OCI-LY7 (cell line): ENCODE results near the gene TMEM266. TPM values are rescaled to one million over a fixed set of nuclear protein-coding genes. Genes with fewer than 3 reads are reported as not detected.

ENCODE experiments used
- BruUV-seq: library from RNA; stranded (reverse); fragments of 400-500 nt; replicated peaks from 2 replicates; lab custom pipeline; 2021; lab: Mats Ljungman, UMichigan
- CTCF ChIA-PET: fragments of 300-600 bp; sonication (Branson Sonifier 250); formaldehyde crosslinking; loops from one replicate; lab custom pipeline; 2022; ENCODE audit warnings: antibody characterized with exemption; ENCODE audit not compliant: unreplicated experiment; lab: Charles Lee
- POLR2A ChIA-PET: fragments of 300-600 bp; sonication (Branson Sonifier 250); formaldehyde crosslinking; loops from one replicate; lab custom pipeline; 2022; ENCODE audit warnings: antibody characterized with exemption; lab: Charles Lee
- DNase-seq: peaks from one replicate; pipeline ENCODE4 v3.0.0-alpha.2; 2015; ENCODE audit warnings: low spot score
- H2AFZ ChIP-seq: fragments of 200-600 bp; sonication (generic), shearing (Covaris generic); 2 replicates; pipeline ENCODE4 v1.6.1; 2014; ENCODE audit warnings: mild to moderate bottlenecking, antibody characterized with exemption, low read length, moderate library complexity
- H3K27ac ChIP-seq: fragments of 200-600 bp; sonication (generic); 2 replicates; pipeline ENCODE4 v1.5.1; 2014; ENCODE audit warnings: mixed run types, low read depth, mild to moderate bottlenecking, moderate library complexity, low read length, inconsistent platforms; ENCODE audit not compliant: poor library complexity, severe bottlenecking
- H3K36me3 ChIP-seq: fragments of 200-600 bp; sonication (generic); 2 replicates; pipeline ENCODE4 v1.6.1; 2014; ENCODE audit warnings: mild to moderate bottlenecking, antibody characterized with exemption, low read length, moderate library complexity, mixed read lengths; ENCODE audit not compliant: insufficient read depth
- H3K4me1 ChIP-seq: fragments of 200-600 bp; sonication (generic); 2 replicates; pipeline ENCODE4 v1.5.1; 2014; ENCODE audit warnings: mild to moderate bottlenecking, low read length; ENCODE audit not compliant: insufficient read depth, poor library complexity, severe bottlenecking
- H3K4me2 ChIP-seq: fragments of 200-600 bp; sonication (generic); 2 replicates; pipeline ENCODE4 v1.6.1; 2014; ENCODE audit warnings: mild to moderate bottlenecking, low read length
- H3K4me3 ChIP-seq: fragments of 200-600 bp; sonication (generic); 2 replicates; pipeline ENCODE4 v1.5.1; 2014; ENCODE audit warnings: mild to moderate bottlenecking, low read depth, low read length; ENCODE audit not compliant: poor library complexity, severe bottlenecking
- H3K79me2 ChIP-seq: fragments of 200-600 bp; sonication (generic); 2 replicates; pipeline ENCODE4 v1.6.1; 2016; ENCODE audit warnings: low read depth, mild to moderate bottlenecking, low read length, moderate library complexity, mixed read lengths; ENCODE audit not compliant: insufficient read depth
- H3K9me2 ChIP-seq: fragments of 200-600 bp; sonication (generic); 2 replicates; pipeline ENCODE4 v1.6.1; 2016; ENCODE audit warnings: mild to moderate bottlenecking, low read length, mixed read lengths; ENCODE audit not compliant: insufficient read depth
- H3K9me3 ChIP-seq: fragments of 200-600 bp; sonication (generic); 2 replicates; pipeline ENCODE4 v1.6.1; 2014; ENCODE audit warnings: mild to moderate bottlenecking, mixed run types, low read length, mixed read lengths
- H4K20me1 ChIP-seq: fragments of 200-600 bp; sonication (generic); 2 replicates; pipeline ENCODE4 v1.6.1; 2014; ENCODE audit warnings: mild to moderate bottlenecking, antibody characterized with exemption, low read length, moderate library complexity, mixed read lengths; ENCODE audit not compliant: insufficient read depth
- CTCF ChIP-seq: fragments of 200-600 bp; sonication (generic); conservative IDR thresholded peaks from 2 replicates; pipeline ENCODE4 v1.5.1; 2014; ENCODE audit warnings: mild to moderate bottlenecking, antibody characterized with exemption, low read length, moderate library complexity, mixed read lengths
- EZH2phosphoT487 ChIP-seq: fragments of 200-600 bp; sonication (generic); IDR thresholded peaks from 2 replicates; pipeline ENCODE4 v1.6.1; 2018; ENCODE audit warnings: low read depth, borderline replicate concordance, mild to moderate bottlenecking, mixed run types, antibody characterized with exemption, low read length, moderate library complexity, mixed read lengths
- intact Hi-C: fragments of 100-400 bp; cut with micrococcal nuclease; formaldehyde crosslinking; loops from one replicate; pipeline ENCODE4 v1.10.0; 2022; ENCODE audit not compliant: unreplicated experiment
- total RNA-seq, 2 experiments: library from RNA; depleted of rRNA in 1 of 2; stranded (reverse); fragments of >200 nt in 1 of 2; shearing (Covaris generic) in 1 of 2; gene quantifications; 2 replicates each; pipeline ENCODE4 v1.2.3, GENCODE V29; 2014 to 2022

TMEM266 gene
- total RNA-seq, 2 experiments from 2014 or later, result not detected

GRCh38 chr15:76187163-76187562 lies 127.4 kb downstream of the TMEM266 start:
- H3K79me2 ChIP-seq, result no peaks in the 10 kb centered on the region
- H3K9me2 ChIP-seq, result no peaks in the 10 kb centered on the region
- no TSS peak for BruUV-seq
- POLR2A ChIA-PET, result interaction anchor here (0.6 to 0.7 kb wide), 2 partner anchors 218 to 432 kb away, joined by 3 to 8 read pairs; no protein-coding TSS in a partner anchor
- intact Hi-C loops, result no loop called here
- H3K36me3 ChIP-seq, result no peaks in the 10 kb centered on the region
- TF ChIP-seq CTCF (no peak), EZH2phosphoT487 (no peak)
- no peak overlapping the region for H3K4me2 ChIP-seq
- no peak for DNase-seq
- CTCF ChIA-PET, result no interaction called here
- no peak overlapping the region for H3K27ac ChIP-seq
- H3K4me3 ChIP-seq, result no peak overlapping the region
- no peaks in the 10 kb centered on the region; the same call in 1 of the 2 replicates for H4K20me1 ChIP-seq
- peaks cover 3% of the 10 kb centered on the region for H3K4me1 ChIP-seq
- no peaks in the 10 kb centered on the region for H3K9me3 ChIP-seq
- H2AFZ ChIP-seq, result no peak overlapping the region

GRCh38 chr15:76189106-76189505 lies 129.3 kb downstream of the TMEM266 start:
- Histone ChIP-seq H3K9me2 (no peaks in the 10 kb centered on the region), H3K27ac (no peak overlapping the region), H3K4me2 (no peak overlapping the region), H3K9me3 (no peaks in the 10 kb centered on the region), H4K20me1 (no peaks in the 10 kb centered on the region; the same call in 1 of the 2 replicates), H2AFZ (no peak overlapping the region), H3K79me2 (no peaks in the 10 kb centered on the region), H3K36me3 (no peaks in the 10 kb centered on the region), H3K4me1 (peaks cover 3% of the 10 kb centered on the region), H3K4me3 (no peak overlapping the region)
- CTCF ChIA-PET, result no interaction called here
- POLR2A ChIA-PET, result no interaction called here
- no TSS peak for BruUV-seq
- intact Hi-C loops, result no loop called here
- TF ChIP-seq CTCF, result no peak
- TF ChIP-seq EZH2phosphoT487, result no peak
- no peak for DNase-seq

- TF ChIP-seq CTCF (no peak), EZH2phosphoT487 (no peak)
- intact Hi-C loops, result loop anchor here (2.0 kb wide), 2 partner anchors 145 to 677 kb away; no protein-coding TSS in a partner anchor
- H3K4me2 ChIP-seq, result no peak overlapping the region
- no peak overlapping the region for H3K4me3 ChIP-seq
- H3K9me2 ChIP-seq, result no peaks in the 10 kb centered on the region
- POLR2A ChIA-PET, result no interaction called here
- DNase-seq, result no peak
- no peak overlapping the region for H3K27ac ChIP-seq
- H2AFZ ChIP-seq, result no peak overlapping the region
- CTCF ChIA-PET, result no interaction called here
- no peaks in the 10 kb centered on the region for H3K9me3 ChIP-seq
- no peaks in the 10 kb centered on the region for H3K36me3 ChIP-seq
- H3K79me2 ChIP-seq, result no peaks in the 10 kb centered on the region
- peaks cover 3% of the 10 kb centered on the region for H3K4me1 ChIP-seq
- no peaks in the 10 kb centered on the region; the same call in 1 of the 2 replicates for H4K20me1 ChIP-seq
- no TSS peak for BruUV-seq
These were observed 130.3 kb downstream of the TMEM266 start for GRCh38 chr15:76190070-76190564.
